Measurements from ENCODE around the gene THTPA.
"Not testable (repeated sequence)": the region's sequence is repeated elsewhere in the genome, so short reads cannot be mapped to it uniquely, and the experiment has no call there.

GRCh38 chr14:23584527-23585203 lies 28.6 kb downstream of the THTPA start:
- TF ChIP-seq CTCF (IDR thresholded peaks at IDR 0.05; ENCODE audit: insufficient read depth, low read length); POLR2AphosphoS5 (IDR thresholded peaks at IDR 0.05; ENCODE audit: low read depth): not testable (repeated sequence)
